ENCODE results near the gene PC. TPM values are rescaled to one million over a fixed set of nuclear protein-coding genes. Genes with fewer than 3 reads are reported as not detected.

Gene PC
- polyA plus RNA-seq, 3 donors = 40.9 to 323 (median 100) TPM

DNA sequence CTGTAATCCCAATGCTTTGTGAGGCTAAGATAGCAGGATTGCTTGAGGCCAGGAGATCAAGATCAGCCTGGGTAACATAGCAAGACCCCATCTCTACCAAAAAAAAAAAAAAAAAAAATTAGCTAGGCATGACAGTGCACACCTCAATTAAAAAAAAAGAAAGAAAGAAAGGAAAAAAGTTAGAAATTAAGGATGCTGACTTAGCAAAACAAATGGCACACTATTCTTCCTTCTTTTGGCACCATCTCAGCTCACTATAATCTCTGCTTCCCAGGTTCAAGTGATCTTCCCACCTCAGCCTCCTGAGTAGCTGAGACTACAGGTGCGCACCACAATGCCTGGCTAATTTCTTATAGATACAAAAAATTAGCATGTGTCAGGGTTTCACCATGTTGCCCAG lies 33.9 kb downstream of the PC start:
- no peak overlapping the region for H3K27ac ChIP-seq (ENCODE audit: low read depth, low read length)
- WGBS, 3 donors = 97 to 100% (median 100%) methylated on average over 1 of the region's 1 CpG

DNA sequence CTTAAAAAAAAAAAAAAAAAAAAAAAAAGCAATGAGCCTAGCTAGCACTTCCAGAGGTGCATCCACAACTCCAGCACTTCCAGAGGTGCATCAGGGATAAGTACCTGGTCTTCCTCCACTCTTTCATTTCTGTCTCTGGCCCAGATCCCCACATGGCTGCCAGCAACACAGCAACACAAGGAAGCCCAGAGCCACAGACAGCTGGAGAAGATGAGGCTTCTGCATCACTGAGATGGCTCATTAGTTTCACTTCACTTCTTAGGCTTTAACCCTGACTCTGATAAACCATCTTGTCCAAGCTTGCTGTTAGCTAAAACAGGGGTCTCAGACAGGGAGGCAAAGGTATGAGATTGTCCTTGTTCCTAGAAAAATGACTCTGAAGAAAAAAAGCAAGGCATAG lies 35.6 kb downstream of the PC start:
- no peak overlapping the region for H3K27ac ChIP-seq (ENCODE audit: low read depth, low read length)

DNA sequence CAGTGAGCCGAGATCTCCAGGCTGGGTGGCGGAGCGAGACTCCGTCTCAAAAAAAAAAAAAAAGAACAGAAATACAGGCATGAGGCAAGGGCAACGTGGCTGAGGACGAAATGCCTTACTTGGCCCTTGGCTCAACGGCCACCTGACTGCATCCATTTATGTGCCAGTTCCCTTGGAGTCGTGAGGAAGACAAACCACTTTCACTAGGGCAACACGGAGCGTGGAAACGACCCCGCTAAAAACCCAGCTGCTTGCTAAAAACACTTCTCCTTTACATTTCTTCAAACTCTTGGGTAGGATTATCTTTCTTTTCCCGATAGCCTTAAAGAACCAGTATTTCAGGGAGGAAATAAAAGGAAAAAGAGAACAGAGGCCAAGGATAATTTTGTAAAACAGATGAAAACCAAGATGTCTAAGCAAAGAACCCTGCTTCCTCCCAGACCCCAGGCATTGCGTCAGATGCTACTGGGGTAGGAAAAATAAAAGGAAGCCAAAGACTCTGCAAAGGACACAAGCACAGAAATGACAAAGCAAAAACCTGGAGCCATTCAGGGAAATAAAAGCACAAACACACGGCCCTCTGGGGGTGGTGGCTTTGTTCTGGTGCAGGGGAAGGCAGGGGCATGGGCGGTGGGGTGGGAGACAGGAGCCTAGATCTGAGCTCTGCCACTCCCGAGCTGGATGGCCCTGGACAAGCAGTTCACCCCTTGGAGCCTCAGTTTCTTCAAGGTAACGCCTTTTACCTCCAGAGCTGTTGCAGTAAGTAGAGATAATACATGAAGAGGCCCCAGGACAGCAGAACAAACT lies 37.0 kb downstream of the PC start:
- WGBS, 3 donors = 59 to 86% (median 64%) methylated on average over 18 of the region's 18 CpGs
- no peak overlapping the region for H3K27ac ChIP-seq (ENCODE audit: low read depth, low read length)

DNA sequence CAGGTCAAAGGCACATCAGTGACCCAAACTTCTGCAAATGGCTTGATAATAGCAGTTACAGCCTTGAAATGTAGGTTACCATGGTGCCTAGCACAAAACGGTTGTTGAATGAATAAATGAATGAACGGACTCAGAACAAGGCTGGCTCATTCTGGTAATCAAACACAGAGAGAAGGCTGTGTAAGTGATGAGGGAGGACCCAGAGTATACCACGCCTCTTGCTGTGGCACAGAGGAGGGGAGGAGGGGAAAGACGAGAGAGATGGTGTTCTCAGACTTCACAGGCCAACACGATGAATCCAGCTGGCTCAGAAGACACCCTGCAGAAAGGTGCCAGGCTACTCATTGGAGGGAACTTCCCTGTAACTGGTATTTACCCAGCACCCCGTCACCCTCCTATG lies 38.3 kb downstream of the PC start:
- 69 to 81% (median 77%) methylated on average over 6 of the region's 6 CpGs for WGBS, 3 donors
- H3K27ac ChIP-seq (ENCODE audit: low read depth, low read length) = no peak overlapping the region

DNA sequence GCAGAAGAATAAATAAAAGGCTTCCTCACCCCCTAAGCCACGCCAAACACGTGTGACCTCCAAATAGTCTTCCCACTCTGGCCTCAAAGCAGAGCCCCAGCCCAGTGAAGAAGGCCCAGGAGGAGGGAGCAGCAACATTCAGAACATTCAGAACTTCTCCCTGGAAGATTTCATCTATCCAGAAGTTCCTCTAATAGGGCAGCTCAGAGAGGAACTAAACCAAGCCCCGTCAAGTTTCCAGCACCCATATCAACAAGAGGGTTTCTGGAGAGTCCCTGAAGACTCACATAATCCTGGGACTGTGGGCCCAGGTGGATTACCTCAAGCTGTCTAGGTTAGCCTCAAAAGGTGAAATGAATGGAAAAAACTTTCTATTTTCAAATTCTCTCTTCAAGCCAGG lies 39.4 kb downstream of the PC start:
- WGBS, 3 donors = 66 to 74% (median 67%) methylated on average over 3 of the region's 3 CpGs

DNA sequence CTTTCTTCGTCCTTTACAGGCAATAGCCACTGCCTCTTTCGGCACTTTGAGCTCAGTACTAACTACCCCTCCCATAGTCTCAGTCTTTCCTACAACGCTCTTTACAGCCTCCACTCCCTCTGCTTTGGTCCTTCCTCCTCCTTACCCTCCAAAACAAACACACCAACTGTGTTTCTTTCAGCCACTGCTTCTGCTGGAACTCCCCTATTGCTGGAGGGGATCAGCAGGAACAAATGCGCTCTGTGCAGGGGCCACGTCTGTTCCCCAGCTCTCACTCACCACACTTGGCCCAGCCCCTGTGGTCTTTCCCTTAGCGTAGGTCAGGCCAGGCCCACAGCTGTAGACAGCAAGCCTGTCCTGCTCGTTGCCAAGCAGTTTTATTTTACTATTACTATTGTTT lies 42.3 kb downstream of the PC start:
- H3K27ac ChIP-seq (ENCODE audit: low read depth, low read length) = no peak overlapping the region
- WGBS, 3 donors = 81 to 89% (median 85%) methylated on average over 7 of the region's 7 CpGs

More for the DNA sequence above, 39.4 kb downstream of the PC start:
- H3K27ac ChIP-seq (ENCODE audit: low read depth, low read length) = no peak overlapping the region

DNA sequence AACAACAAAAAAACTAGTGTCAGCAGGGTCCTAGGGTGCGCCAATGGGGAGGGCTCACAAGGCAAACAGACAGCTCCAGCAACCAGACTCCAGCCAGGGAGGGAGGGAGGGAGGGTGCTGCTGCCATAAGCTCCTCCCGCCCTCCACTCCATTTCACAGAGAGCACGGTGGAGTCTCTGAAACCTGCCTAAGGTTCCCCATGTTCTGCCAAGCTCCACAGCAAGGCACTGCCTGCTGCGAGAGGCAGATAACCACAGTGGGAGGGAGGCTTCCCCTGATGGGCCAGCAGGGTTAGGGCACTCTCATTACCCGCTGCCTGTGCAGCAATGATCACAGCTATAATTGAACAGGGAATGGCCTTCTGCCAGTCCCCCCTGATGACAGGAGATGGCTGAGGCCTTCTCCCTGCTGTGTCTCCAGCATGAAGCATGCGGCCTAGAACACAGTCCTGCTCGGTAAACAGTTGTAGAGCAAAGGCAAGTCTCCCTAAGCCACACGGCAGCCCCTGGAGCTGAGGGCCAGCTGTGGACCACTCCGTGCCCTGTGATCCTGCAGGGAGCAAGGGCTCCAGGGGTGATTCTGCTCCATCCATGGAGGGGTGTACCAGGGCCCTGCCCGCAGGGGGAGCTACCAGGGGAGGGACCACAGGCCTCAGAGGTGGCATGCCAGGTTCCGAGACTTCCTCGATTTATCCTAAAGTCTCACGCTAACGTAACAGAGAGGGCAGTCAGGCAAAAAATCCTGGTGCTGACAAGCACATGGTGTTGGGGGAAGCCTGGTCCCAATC lies 42.9 kb downstream of the PC start:
- 89 to 92% (median 89%) methylated on average over 14 of the region's 14 CpGs for WGBS, 3 donors
- no peak overlapping the region for H3K27ac ChIP-seq (ENCODE audit: low read depth, low read length)

DNA sequence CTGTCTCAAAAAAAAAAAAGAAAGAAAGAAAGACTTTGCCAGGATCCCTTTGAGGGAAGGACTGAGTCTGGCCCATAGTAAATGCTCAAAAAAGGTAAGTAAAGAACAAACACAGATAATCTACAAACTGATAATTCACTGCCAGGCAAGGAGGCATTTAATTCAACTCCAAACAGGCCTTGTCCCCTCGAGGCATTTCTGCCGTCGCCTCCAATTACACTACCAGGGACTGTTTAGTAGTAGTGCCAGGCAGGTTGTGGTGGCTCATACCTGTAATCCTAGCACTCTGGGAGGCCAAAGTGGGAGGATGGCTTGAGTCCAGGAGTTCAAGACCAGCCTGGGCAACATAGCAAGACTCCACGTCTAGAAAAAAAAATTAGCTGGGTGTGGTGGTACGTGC lies 43.7 kb downstream of the PC start:
- WGBS, 3 donors = 69 to 91% (median 89%) methylated on average over 5 of the region's 5 CpGs
- no peak overlapping the region for H3K27ac ChIP-seq (ENCODE audit: low read depth, low read length)

DNA sequence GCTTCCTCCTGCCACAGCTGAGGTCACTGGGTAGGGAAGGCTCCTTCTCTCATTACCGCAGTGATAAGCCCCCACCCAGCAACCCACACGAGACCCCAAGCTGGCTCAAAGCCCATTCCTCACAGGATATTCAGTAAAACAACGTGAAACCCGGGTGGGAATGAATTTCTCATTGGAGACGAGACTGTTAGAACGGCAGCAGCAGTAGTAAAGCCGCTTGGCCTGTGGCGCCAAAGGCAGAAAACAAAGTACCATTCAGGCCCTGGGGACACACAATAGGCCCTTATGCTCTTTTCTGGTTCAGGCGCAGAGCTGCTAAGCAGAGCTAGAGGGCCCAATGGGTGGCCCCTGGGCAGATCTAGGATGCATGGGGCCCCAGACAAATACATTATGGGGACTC lies 45.3 kb downstream of the PC start:
- no peak overlapping the region for H3K27ac ChIP-seq (ENCODE audit: low read depth, low read length)
- 66 to 78% (median 73%) methylated on average over 9 of the region's 9 CpGs for WGBS, 3 donors

DNA sequence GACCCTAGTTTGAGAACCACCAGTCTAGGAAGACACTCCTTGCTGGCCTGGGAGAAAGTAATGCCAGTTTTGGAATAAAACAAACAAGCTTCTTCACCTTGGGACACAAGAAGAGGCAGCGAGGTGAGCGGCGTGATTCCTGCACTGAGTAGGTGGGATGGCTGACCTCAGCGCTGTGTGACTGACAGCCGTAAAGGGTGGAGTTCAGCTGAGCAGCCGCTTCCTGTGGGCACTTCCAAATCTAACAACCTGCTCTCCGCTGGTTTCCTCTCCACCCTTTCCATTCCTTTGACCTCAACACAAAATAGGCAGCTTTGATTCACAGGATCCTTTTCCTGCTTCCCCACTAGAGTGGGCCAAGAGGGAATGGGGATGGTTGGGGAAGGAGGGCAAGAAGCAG lies 45.8 kb downstream of the PC start:
- no peak overlapping the region for H3K27ac ChIP-seq (ENCODE audit: low read depth, low read length)
- WGBS, 3 donors = 79 to 91% (median 90%) methylated on average over 7 of the region's 7 CpGs

DNA sequence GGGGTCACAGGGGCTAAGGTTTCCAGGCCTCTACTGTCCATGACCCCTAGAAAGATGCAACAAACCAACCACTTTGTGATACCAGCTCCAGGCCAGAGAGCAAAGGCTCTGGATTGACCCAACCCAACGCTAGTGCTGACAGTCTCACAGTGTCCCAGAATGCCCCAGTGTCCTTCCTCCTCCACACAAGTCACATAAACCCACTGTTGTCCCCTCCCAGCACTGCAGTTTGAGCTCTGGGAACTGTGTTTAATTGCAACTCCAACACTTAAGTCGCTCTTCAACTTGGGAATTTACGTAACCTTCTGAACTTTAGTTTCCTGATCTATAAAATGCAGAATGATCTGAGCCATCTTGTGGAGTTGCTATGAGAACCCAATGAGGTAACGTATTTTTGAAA lies 47.5 kb downstream of the PC start:
- 82 to 92% (median 92%) methylated on average over 4 of the region's 4 CpGs for WGBS, 3 donors
- H3K27ac ChIP-seq (ENCODE audit: low read depth, low read length) = no peak overlapping the region

DNA sequence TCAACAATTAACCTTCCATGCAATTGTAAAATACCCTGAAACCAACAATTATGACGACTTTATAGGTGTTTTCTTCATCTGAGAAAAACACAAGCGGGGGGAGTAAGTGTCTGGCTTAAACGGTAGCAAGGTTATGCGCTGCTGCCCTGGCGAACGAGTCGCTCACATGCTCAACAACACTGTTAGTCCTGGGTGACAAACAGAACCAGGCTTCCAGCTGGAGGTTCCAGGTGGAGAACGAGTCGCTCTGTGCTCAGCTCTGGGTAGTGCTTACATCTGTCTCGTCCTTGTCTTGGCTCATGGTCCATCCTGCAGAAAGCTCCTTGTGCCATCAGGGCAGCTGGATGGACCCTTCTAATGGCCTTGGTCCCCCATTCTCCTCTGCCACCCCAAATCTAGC lies 48.2 kb downstream of the PC start:
- H3K27ac ChIP-seq (ENCODE audit: low read depth, low read length) = no peak overlapping the region
- 94 to 95% (median 95%) methylated on average over 10 of the region's 10 CpGs for WGBS, 3 donors

DNA sequence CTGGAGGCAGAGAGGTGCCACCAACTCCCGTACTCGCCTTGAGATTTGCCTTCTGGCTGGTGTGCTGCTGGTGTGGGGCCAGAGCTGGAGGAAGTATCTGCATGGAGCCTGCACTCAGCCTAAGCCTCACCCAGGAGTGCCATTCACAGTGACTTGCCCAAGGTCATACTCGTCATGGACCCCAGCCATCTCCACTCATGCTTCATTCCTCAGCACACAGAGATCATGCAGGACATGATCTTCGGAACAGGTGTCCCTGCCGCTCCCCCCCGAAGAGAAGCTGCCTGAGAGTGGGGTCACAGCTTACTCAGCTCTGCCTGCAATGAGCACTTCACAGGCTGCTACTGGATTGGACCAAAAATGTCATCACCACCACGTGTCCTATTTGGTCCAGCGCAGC lies 49.0 kb downstream of the PC start:
- H3K27ac ChIP-seq (ENCODE audit: low read depth, low read length) = no peak overlapping the region
- WGBS, 3 donors = 79 to 93% (median 91%) methylated on average over 8 of the region's 8 CpGs

DNA sequence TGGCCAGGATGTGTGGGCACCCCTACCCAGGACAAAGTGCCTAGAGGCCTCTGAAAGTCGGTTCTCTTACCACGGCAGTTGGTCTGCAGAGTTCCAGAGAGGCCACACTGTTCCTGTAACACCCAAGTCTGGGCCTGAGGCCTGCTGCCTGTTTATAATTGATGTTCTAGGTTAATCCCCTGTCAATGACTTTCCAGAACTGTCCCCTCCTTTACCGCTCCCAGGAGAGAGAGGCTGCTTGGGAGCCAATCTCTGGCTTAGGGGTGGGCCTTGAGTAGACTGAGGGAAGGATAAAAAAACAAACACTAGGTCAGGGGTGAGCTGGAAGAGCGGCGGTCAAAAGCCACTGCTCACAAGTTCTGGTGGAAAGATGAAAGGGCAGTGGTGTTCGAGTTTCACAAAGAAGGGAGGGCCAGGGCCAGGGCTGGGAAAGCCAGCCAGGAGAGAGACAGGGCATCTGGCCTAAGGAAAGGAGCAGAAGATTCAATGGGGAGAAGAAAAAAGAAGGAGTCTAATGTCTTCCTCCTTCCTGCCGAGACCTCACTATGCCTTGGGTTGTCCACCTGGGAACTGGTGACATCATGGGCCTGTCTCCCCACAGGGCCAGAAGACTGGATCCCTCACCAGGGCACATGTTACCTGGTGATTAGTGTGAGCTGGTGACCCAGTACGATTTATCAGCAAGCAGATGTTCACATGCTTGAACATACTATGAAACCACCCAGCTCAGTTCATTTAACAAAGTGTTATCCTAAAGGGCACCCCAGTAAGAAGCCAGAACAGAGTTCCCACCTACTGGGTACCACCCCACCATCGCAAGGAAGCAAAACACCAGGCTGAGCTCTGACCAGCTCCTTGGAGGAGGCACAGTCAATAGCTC lies 50.2 kb downstream of the PC start:
- no peak overlapping the region for H3K27ac ChIP-seq (ENCODE audit: low read depth, low read length)
- WGBS, 3 donors = 76 to 87% (median 82%) methylated on average over 9 of the region's 9 CpGs

DNA sequence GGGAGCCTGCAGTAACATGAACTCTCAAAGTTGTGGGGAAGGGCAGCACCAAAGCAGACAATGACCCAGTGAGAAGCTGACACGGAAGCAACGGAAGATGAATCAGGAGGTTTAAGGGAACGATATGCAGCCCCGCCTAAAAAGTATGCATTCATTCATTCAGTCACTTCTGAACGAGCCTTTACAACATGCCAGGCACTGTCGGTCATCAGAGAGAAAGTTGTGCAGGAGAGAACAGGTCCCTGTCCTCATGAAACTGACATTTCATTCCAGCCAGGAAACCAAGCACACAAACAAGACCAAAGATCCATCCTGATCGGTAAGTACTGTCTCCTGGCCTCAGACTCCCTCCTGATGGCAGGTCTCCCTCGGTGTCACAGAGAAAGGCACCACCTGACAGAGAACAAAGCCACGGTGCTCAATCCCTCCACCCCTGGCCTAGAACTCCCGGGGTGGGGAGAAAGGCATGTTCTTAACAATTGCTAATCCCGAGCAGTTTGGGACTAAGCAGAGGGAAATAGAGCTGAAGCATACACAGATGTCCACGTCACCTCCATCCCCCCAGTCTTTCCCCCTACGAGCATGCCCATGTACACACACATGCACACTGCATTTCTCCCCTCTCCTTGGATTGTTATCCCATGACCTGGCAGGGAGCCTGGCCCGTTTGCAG lies 52.0 kb downstream of the PC start:
- H3K27ac ChIP-seq (ENCODE audit: low read depth, low read length) = no peak overlapping the region
- WGBS, 3 donors = 61 to 76% (median 72%) methylated on average over 14 of the region's 14 CpGs

DNA sequence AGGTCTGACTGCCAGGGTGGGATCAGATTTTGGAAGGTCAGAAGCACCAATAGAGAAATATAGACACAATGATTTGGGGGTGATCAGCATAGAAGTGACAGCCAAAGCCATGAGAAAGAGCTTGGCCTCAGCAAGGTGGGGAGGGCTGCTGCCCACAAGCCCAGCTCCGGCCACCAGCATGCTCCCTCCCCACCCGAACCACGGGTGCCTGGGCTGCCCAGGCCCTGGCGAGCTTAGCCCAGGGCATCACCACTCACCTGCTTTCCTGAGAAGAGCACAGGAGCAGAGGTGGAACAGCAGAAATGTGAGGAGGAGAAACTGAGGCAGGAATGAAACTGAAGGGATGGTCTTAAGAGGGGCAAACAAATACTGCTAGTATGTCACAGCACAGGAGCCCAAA lies 52.6 kb downstream of the PC start:
- no peak overlapping the region for H3K27ac ChIP-seq (ENCODE audit: low read depth, low read length)
- 88 to 92% (median 89%) methylated on average over 4 of the region's 4 CpGs for WGBS, 3 donors

DNA sequence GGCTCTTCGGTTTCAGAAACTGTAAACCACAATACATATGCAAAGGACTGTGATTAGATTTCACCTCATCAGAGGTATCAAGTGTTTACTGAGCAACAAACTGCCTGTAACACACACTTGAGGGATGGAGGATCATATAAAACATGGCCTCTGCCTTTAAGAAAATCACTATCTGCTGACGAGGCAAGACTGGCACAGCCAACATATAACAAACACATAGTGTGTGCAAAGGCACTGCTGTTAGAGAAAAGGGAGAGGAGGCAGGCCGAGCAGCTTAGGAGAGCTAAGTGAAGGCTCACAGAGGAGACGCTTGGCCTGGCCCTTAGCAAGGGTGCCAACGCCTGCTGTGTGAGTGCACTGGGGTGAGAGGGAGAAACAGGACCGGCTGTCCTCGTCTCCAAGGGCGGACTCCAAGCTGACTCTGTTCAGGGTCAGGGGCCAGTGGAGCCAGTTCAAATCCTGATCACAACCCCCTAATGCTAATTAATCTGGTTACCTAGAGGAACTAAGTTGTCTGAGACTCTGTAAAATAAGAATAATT lies 53.1 kb downstream of the PC start:
- 75 to 79% (median 78%) methylated on average over 8 of the region's 8 CpGs for WGBS, 3 donors

DNA sequence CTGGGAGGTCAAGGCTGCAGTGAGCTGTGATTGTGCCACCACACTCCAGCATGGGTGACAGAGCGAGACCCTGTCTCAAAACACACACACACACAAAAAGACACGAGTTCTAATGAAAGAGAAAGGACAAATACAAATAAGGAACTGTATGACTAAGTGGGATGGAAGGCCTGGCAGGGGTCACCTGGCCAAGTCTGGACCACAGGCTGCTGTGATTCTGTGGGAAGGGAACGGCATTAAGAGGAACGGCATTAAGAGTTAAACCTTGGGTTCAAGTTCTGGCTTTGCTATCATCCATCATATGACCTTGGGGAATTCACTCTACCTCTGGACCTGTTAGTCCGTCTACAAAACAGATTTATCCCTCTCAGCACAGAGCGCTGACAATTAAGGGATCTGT lies 53.6 kb downstream of the PC start:
- H3K27ac ChIP-seq (ENCODE audit: low read depth, low read length) = no peak overlapping the region
- WGBS, 3 donors = 90 to 91% (median 91%) methylated on average over 6 of the region's 6 CpGs

More for the DNA sequence above, 53.1 kb downstream of the PC start:
- no peak overlapping the region for H3K27ac ChIP-seq (ENCODE audit: low read depth, low read length)

All from adipose tissue (tissue), 3 donors.